GM13977 (cell line): ENCODE data around the gene ARID1B.

Source experiments
- DNase-seq: peaks from one replicate; pipeline ENCODE4 v3.0.0; 2012; ENCODE audit warnings: low spot score
- in situ Hi-C: fragments of 300-500 bp; cut with MboI; formaldehyde crosslinking; loops from one replicate; pipeline ENCODE4 v1.12.0; 2022; ENCODE audit warnings: low sequenced_read_pairs, low pct_unique_long_range_greater_than_20kb, mixed read lengths, inconsistent platforms; ENCODE audit not compliant: unreplicated experiment
- TF ChIP-seq, protein P1 (sequence below): IDR thresholded peaks from 2 replicates; pipeline ENCODE4 v1.5.1; 2012; ENCODE audit warnings: mild to moderate bottlenecking, control low read depth; ENCODE audit not compliant: insufficient read depth; ENCODE audit errors: extremely low read depth, missing control alignments

The ARID1B gene

DNA sequence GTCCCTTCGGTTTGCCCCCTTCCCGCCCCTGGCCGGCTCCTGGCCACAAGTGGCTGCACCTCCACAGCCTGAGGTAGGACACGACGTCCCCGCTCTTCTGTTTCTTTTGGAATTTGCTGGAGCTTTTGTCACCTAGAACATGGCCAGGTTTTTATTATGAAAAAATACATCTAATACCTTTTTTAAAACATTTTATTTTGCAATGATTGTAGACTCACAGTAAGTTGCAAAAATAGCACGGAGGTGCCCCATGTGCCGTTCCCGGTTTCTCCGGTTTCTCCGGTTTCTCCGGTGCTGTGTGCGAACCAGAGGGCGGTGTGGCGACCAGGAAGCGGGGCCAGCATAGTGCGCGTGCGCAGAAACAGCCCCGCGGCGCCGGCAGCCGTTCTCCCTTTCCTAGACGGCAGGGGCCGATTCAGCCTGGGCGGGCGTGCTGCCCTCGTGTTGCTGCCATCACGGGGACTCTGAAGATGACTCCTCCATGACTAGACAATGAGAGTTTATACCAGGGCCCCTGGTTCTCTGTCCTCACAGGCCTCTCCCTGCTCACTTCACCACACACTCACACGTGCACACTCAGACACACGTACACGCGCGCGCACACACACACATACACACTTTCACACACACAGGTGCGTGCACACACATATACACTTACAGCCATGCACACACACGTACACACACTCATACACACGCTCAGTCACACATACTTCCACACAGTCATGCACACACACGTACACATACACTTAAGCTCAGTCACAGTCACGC is 444.1 kb downstream of the ARID1B start:
- DNase-seq = peak; percentile 87
- TF ChIP-seq, protein P1, sequence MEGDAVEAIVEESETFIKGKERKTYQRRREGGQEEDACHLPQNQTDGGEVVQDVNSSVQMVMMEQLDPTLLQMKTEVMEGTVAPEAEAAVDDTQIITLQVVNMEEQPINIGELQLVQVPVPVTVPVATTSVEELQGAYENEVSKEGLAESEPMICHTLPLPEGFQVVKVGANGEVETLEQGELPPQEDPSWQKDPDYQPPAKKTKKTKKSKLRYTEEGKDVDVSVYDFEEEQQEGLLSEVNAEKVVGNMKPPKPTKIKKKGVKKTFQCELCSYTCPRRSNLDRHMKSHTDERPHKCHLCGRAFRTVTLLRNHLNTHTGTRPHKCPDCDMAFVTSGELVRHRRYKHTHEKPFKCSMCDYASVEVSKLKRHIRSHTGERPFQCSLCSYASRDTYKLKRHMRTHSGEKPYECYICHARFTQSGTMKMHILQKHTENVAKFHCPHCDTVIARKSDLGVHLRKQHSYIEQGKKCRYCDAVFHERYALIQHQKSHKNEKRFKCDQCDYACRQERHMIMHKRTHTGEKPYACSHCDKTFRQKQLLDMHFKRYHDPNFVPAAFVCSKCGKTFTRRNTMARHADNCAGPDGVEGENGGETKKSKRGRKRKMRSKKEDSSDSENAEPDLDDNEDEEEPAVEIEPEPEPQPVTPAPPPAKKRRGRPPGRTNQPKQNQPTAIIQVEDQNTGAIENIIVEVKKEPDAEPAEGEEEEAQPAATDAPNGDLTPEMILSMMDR = peak; percentile 18
- in situ Hi-C loops = no loop called here

DNA sequence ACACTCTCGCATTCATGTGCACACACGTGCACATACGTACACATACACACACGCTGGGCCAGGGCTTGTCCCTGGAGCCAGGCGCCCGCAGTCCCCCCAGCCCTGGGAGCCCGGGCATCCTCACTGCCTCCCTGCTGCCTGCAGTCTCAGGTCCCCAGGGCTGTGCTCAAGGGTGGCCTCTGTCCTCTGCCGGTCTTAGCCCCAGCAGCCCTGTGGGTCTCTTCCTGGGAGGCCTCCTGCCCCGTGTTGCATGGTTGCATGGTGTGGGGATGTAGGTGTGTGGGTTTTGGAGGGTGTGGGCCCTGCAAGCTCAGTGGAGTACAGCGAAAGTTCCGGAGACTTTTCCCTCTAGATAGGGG is 444.6 kb downstream of the ARID1B start:
- TF ChIP-seq, protein P1 = no peak
- no peak for DNase-seq
- in situ Hi-C loops = no loop called here

DNA sequence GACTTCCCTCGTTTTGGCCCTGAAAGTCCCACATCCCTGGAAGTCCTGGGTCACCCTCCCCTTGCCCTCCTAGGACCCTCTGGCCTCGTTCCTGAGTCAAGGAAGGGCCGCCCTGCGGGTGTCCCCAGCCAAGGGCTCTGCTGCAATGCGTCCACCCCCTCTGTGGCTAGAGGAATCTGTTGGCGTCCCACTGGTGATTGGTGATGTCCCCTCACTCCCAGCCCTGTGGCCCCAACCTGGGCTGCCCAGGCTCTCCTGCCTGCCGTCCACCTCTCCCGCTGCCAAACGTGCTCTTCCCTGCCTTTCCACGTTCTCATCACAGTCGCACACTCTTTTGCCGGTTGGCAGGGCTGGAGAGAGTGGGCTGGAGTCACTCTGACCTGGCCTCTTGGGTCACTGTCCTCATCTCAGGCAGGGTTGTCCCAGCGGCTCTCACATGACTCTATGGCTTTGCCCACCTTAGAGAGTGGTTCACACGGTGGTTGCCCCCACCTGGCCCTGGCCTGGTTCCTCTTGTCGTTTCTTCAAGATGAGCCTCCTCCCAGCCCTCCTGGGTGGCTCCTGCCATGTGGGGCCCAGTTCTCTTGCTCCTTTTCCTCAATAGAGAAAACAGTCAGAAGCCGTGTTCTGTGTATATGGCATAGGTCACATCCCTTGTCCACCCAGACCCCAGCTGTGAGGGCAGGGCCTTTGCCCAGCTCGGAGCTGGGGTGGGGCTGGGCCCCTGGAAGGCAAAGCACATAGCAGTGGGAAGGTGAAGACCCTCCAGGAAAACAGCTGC is 445.2 kb downstream of the ARID1B start:
- no peak for DNase-seq
- in situ Hi-C loops = no loop called here
- TF ChIP-seq, protein P1 = no peak

DNA sequence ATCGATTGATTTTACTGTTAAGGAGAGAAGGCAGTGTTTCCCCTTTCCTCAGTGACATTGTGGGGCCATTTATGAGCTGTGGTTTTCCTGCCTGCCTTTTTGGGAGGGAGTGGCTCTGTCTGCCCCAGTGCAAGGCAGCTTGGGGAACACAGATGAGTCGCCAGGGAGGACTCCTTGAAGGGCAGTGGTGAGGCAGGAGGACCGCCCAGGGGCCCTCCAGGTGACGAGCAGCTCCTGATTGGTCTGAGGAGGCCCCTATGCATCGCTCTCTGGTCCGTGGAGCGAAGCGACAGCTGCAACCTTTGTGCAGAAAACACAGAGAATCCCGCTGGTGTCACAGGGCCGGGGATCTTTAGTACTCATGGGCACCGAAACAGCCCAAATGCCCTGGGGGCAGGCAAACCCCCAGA is 445.8 kb downstream of the ARID1B start:
- DNase-seq = no peak

DNA sequence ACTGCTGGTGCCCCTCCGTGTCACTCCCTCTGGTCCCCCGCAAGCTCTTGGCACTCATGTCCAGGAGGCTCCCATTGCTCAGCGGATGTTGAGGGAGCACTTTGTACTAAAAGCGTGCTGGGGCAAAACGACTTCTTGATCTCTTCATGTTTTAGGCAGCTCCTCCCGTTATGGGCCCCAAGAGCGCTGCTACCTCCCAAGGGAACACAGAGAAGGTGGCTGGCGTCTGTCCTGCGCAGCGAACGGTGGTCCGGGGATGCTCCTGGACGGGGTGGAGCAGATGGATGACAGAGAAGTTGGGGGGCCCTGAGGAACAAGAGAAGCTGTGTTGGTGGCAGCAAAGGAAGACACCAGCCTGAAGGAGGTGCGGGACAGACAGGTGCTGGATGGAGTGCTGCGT is 446.3 kb downstream of the ARID1B start:
- no peak for DNase-seq
- in situ Hi-C loops = no loop called here
- TF ChIP-seq, protein P1 = no peak

More for the DNA sequence above, 445.8 kb downstream of the ARID1B start:
- TF ChIP-seq, protein P1 = no peak
- in situ Hi-C loops = no loop called here

DNA sequence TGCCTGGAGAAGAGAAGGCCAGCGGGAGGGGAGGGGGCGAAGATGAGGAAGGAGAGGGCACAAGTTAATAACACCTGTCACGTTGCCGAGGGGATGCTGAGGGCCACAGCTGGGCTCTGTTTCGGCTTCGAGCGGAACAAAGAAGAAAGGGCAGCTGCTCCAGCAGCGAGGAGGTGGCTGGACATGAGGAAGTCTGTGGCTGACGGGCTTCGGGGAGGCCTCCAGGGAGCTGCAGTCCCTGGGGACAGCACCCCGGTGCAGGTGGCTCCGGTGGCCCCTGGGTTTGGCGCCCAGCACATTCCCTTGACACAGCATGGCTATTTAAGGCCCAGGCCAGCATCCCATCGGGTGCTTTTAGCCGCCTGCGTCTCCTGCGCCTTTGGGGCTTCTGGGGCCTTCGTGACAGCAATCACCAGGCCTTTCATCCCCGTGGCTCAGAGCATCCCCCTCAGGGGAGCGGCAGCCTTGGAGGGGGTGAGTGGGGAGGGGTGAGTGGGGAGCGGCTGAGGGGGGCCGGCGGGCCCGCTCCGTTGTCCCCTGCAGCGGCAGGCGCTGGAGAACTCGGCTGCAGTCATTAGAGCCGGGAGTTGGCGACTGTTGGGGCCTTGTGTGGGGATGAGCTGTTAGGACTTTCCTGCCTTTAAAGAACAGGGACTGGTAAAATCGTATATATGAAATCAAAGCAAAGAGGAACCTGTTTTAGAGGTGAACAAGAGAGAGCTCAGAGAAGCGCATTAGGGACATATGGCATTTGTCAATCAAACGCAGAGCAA is 447.2 kb downstream of the ARID1B start:
- TF ChIP-seq, protein P1 = no peak
- no peak for DNase-seq
- in situ Hi-C loops = no loop called here
